Measurements from ENCODE around the gene ARHGAP26. TPM values are rescaled to one million over a fixed set of nuclear protein-coding genes. Genes with fewer than 3 reads are reported as not detected.

Gene ARHGAP26
- total RNA-seq, 2 donors from 2014 or later = 27.5 to 80.7 TPM

- no peaks in the 10 kb centered on the region for H3K9me3 ChIP-seq
- DNase-seq (ENCODE audit: low spot score) = no peak
- no peak for ATAC-seq (ENCODE audit: insufficient number of reproducible peaks, low FRiP score, low read depth)
Measured at GRCh38 chr5:143237664-143238063, 467.5 kb downstream of the ARHGAP26 start.

GRCh38 chr5:143238620-143239019 is 468.4 kb downstream of the ARHGAP26 start:
- no peak for TF ChIP-seq CTCF (IDR thresholded peaks at IDR 0.05)
- Histone ChIP-seq H3K4me1 (ENCODE audit: control insufficient read depth in 1 of 2, low read depth in 2 of 2) (peaks cover 2 to 24% of the 10 kb centered on the region in 2 donors), H3K36me3 (no peaks in the 10 kb centered on the region), H3K4me3 (no peak overlapping the region), H3K9me3 (no peaks in the 10 kb centered on the region), H3K27me3 (replicated peaks; ENCODE audit: insufficient read depth) (no peaks in the 10 kb centered on the region), H3K27ac (no peak overlapping the region)
- DNase-seq (ENCODE audit: low spot score) (no peak), ATAC-seq (ENCODE audit: insufficient number of reproducible peaks, low FRiP score, low read depth) (no peak)

More at GRCh38 chr5:143237664-143238063, 467.5 kb downstream of the ARHGAP26 start:
- H3K36me3 ChIP-seq = no peaks in the 10 kb centered on the region
- no peak overlapping the region for H3K4me3 ChIP-seq
- TF ChIP-seq CTCF (IDR thresholded peaks at IDR 0.05) = no peak
- no peak overlapping the region for H3K27ac ChIP-seq
- peaks cover 0 to 14% of the 10 kb centered on the region in 2 donors for H3K4me1 ChIP-seq (ENCODE audit: control insufficient read depth in 1 of 2, low read depth in 2 of 2)
- no peaks in the 10 kb centered on the region for H3K27me3 ChIP-seq (replicated peaks; ENCODE audit: insufficient read depth)

GRCh38 chr5:143239882-143240518 is 469.8 kb downstream of the ARHGAP26 start:
- H3K4me3 ChIP-seq = no peak overlapping the region
- no peaks in the 10 kb centered on the region for H3K9me3 ChIP-seq
- no peak for TF ChIP-seq CTCF (IDR thresholded peaks at IDR 0.05)
- no peak for DNase-seq (ENCODE audit: low spot score)
- no peaks in the 10 kb centered on the region for H3K36me3 ChIP-seq
- peaks cover 3 to 32% of the 10 kb centered on the region in 2 donors for H3K4me1 ChIP-seq (ENCODE audit: control insufficient read depth in 1 of 2, low read depth in 2 of 2)
- H3K27ac ChIP-seq = no peak overlapping the region
- H3K27me3 ChIP-seq (replicated peaks; ENCODE audit: insufficient read depth) = no peaks in the 10 kb centered on the region
- ATAC-seq (ENCODE audit: insufficient number of reproducible peaks, low FRiP score, low read depth) = no peak

GRCh38 chr5:143241892-143242291 is 471.7 kb downstream of the ARHGAP26 start:
- no peak for ATAC-seq (ENCODE audit: insufficient number of reproducible peaks, low FRiP score, low read depth)
- H3K4me1 ChIP-seq (ENCODE audit: control insufficient read depth in 1 of 2, low read depth in 2 of 2) = peaks cover 3 to 24% of the 10 kb centered on the region in 2 donors
- H3K27me3 ChIP-seq (replicated peaks; ENCODE audit: insufficient read depth) = no peaks in the 10 kb centered on the region
- no peak for TF ChIP-seq CTCF (IDR thresholded peaks at IDR 0.05)
- H3K36me3 ChIP-seq = no peaks in the 10 kb centered on the region
- DNase-seq (ENCODE audit: low spot score) = no peak
- no peak overlapping the region for H3K27ac ChIP-seq
- H3K4me3 ChIP-seq = no peak overlapping the region
- H3K9me3 ChIP-seq = no peaks in the 10 kb centered on the region

- TF ChIP-seq CTCF (IDR thresholded peaks at IDR 0.05) = no peak
- no peak for ATAC-seq (ENCODE audit: insufficient number of reproducible peaks, low FRiP score, low read depth)
- H3K4me1 ChIP-seq (ENCODE audit: control insufficient read depth in 1 of 2, low read depth in 2 of 2) = peaks cover 3 to 24% of the 10 kb centered on the region in 2 donors
- DNase-seq (ENCODE audit: low spot score) = no peak
- no peaks in the 10 kb centered on the region for H3K36me3 ChIP-seq
- H3K27ac ChIP-seq = peak overlapping the region in 1 of 2 donors; percentile 56
- H3K9me3 ChIP-seq = no peaks in the 10 kb centered on the region
- H3K4me3 ChIP-seq = no peak overlapping the region
- no peaks in the 10 kb centered on the region for H3K27me3 ChIP-seq (replicated peaks; ENCODE audit: insufficient read depth)
Measured at GRCh38 chr5:143243103-143243502, 472.9 kb downstream of the ARHGAP26 start.

Measured in thoracic aorta (tissue), 2 donors.